Measurements from ENCODE around the gene SAYSD1.
A peak's percentile ranks its signal among the peaks of the same experiment; 100 is the strongest.
"Not testable (repeated sequence)": the region's sequence is repeated elsewhere in the genome, so short reads cannot be mapped to it uniquely, and the experiment has no call there.

The SAYSD1 gene, protein sequence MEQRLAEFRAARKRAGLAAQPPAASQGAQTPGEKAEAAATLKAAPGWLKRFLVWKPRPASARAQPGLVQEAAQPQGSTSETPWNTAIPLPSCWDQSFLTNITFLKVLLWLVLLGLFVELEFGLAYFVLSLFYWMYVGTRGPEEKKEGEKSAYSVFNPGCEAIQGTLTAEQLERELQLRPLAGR

GRCh38 chr6:39114704-39115599 lies at the start of gene SAYSD1:
Gene SAYSD1 (minus strand): TSS chr6:39115186. CDS start chr6:39115089, 97 bp downstream.
- DNase-seq (ENCODE audit: low spot score), result peak; percentile 93

DNA sequence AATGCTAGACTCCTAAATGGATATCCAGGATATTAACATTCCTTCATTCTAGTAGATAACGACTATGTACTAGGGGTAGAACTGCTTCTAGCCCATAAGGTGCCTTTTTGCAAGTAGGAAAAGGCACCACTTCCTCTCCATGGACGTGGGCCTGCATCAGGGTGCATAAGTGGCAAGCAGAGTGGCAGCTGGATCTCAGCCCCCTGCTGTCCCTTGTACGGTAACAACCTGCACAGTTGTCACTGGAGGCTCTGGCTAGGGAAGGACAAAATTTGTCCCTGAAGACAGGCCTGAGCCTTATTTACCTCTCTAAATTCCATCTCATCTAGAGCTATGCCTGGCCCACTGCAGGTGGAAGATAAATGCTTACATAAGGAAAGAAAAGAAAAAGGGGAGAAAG lies 42.5 kb upstream of the SAYSD1 start:
- no peak for DNase-seq (ENCODE audit: low spot score)

DNA sequence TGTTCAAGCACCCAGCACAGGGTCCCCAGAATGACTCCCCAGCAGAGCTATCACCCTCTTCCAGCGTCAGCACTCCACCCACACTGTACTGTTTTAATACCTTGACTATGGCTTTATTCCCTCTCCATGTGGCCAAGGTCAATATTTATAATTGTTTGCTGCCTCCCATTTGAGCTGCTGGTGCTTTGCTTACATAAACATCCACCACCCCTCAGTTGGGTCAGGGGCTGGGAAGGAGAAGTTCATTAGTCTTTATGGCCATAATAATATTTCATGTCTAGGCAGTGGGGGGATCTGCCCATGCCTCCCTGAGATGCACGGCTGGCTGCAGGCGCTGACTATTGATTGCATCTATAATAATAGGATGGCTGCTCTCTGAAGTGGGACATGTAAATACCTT lies 41.8 kb upstream of the SAYSD1 start:
- DNase-seq (ENCODE audit: low spot score), result no peak

DNA sequence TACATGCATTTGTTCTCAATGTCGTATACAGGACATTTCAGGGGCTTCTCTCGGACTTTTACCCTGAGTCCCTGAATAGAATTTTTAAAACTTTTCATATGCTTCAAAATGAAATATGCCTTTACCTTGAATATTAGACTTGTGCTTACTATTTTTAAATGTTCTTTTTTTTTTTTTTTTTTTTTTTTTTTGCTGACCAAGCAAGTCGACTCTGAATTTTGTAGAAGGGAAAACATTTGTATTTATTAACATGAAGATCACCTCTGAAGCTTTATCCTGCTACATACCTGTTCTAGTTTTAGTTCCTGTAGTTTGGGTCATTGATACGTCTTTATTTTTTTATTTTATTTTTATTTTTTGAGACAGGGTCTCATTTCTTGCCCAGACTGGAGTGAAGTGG lies 39.7 kb upstream of the SAYSD1 start:
- DNase-seq (ENCODE audit: low spot score), result no peak

DNA sequence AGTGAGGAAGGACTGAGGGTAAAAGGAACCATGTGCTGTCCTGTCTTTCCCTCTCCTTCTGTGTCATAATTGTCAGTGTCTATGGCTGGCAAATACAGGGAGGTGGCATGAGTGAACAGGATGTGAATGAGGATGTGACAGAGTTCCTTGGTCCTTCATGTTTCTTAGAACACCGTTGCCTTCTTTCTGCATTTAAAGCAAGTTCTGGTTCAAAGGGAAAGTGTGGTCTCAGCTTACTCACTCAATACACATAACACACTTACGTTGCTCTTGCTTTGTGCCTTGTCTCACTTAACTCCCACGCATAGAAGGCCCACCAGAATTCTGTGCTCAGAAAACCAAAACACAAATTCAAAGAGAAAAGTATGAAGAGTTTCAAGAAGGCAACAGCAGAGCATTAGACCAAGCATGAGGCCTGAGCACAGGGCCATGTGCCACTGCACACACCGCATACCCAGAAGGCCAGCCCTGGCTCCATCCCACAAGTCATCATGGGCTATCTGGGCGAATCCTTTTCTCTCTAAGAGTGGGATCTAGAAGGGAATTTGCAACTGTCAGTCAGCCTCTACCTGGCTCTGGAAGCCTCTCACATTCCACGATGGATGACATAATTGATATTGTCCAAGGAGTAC lies 38.9 kb upstream of the SAYSD1 start:
- no peak for DNase-seq (ENCODE audit: low spot score)

- DNase-seq (ENCODE audit: low spot score), result no peak
Measured at GRCh38 chr6:39152262-39152661, 37.3 kb upstream of the SAYSD1 start.

- DNase-seq (ENCODE audit: low spot score), result no peak
Measured at GRCh38 chr6:39151211-39151610, 36.2 kb upstream of the SAYSD1 start.

DNA sequence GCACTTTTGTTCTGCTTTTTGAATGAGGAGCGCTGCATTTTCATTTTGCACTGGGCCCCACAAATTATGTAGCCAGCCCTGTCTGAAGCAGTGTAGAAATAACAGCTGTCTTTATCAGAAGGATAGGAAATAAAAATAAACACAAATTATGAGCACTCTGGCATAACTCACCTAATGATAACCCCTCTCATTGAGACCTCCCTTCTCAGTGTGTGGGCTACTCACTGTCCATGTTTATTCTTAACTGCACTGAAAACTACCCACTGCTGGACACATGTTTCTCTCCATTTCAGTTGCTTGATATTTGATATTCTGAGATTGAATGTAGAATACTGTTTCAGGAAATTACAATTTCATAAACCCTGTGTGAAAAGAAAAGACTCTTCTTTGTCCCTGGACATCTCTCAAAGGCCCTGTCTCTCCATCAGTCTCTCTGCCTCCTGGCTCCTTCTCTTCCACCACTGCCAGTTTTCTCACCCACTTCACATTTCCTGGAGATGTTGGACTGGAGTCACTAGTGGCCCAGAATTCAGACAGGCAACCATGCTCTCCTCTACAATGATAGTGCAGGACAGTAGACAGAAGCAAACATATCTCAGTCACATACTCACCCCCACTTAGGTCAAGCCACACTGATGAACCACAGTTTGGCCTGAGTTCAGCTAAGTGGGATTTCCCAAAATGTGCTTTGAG lies 29.6 kb upstream of the SAYSD1 start:
- no peak for DNase-seq (ENCODE audit: low spot score)

DNA sequence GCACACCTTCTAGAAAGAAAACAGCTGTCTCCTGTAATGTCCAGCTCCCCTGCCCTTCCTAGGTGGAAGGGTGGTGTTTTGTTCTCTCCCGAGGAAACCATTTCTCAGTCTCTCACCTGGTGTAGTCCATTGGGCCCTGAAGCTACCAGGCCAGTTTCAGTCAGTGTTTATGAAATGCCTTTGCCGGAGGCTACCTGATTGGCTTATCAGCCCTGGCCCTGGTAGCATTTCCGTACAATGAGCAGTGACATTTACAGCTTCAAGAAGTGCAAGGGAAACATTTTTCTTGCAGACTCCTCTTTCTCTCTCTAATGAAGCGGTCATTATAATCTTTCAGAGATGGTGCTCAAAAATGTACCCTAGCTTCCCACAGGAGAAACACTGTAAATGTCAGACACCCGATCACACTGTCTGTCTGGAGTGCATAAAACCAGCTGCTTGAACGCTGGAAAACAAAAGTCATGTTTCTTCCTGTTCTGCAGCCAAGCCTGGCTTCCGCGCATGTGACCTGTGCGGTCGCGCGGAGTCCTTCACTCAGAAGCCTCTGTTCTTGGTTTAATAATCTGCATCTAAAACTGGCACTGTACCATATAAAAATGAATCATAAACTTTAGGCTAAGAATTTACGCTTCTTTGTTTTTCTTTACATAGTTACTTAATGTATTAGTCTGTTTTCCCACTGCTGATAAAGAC lies 28.4 kb upstream of the SAYSD1 start:
- no peak for DNase-seq (ENCODE audit: low spot score)

GRCh38 chr6:39140556-39141167 lies 25.7 kb upstream of the SAYSD1 start:
- DNase-seq (ENCODE audit: low spot score), result no peak

GRCh38 chr6:39137245-39137644 lies 22.3 kb upstream of the SAYSD1 start:
- DNase-seq (ENCODE audit: low spot score), result peak; percentile 22

GRCh38 chr6:39136207-39136606 lies 21.2 kb upstream of the SAYSD1 start:
- DNase-seq (ENCODE audit: low spot score), result not testable (repeated sequence)

DNA sequence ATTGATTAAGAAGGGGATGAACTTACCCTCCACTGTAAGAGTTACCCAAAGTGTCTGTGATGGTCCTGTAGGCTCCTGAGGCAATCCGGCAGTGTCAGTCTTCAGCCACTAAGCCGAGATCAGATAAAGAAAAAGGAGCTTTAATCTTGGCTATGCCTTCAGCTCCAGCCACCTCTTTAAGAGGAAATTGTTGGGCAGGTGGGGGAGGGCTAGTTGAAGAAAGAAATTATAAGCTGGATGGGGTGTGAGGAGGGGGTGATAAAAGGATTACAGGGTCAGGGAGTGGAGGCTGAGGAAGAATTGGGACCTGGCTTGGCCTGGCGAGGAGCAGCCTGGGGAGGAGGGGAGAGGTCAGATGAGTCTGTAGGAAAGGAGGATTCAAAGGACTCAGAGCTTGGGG lies 19.8 kb upstream of the SAYSD1 start:
- not testable (repeated sequence) for DNase-seq (ENCODE audit: low spot score)

GRCh38 chr6:39130691-39131090 lies 15.7 kb upstream of the SAYSD1 start:
- no peak for DNase-seq (ENCODE audit: low spot score)

DNA sequence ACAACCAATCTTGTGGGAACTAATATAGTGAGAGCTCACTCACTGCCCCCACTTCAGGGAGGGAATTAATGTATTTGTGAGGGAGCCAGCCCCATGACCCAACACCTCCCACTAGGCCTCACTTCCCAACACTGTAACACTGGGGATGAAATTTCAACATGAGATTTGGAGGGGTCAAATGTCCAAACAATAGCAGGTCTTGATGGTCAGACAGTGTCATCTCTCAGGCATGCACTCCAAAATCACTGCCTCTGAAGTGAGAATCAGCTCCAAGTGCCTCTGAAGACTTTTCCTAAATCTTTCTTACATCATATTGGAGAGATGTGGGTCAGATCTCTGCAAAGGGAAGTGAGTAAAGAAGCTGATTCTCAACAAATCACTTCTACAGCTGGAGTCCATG lies 13.8 kb upstream of the SAYSD1 start:
- no peak for DNase-seq (ENCODE audit: low spot score)

- no peak for DNase-seq (ENCODE audit: low spot score)
Measured at GRCh38 chr6:39128106-39128505, 13.1 kb upstream of the SAYSD1 start.

- no peak for DNase-seq (ENCODE audit: low spot score)
Measured at GRCh38 chr6:39124114-39124513, 9.1 kb upstream of the SAYSD1 start.

DNA sequence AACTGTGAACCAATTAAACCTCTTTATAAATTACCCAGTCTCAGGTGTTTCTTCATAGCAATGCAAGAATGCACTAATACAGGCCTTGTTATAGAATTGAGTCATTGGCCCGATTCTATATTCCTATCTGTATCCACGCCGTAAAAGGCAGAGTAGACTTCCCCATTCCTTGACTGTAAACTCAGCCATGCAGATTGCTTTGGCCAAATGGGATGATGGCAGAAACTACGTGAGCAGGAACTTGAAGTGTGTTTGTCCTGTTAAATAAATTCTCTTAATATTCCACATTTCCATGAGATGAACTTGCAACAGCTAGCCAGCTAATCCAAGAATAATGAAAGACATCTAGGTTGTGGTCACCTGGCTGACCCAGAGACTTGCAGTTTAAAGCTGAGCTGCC lies 3.9 kb upstream of the SAYSD1 start:
- DNase-seq (ENCODE audit: low spot score), result no peak

GRCh38 chr6:39114388-39114703 lies 640 bp downstream of the SAYSD1 start:
- no peak for DNase-seq (ENCODE audit: low spot score)

GRCh38 chr6:39113788-39114187 lies 1.2 kb downstream of the SAYSD1 start:
- no peak for DNase-seq (ENCODE audit: low spot score)

DNA sequence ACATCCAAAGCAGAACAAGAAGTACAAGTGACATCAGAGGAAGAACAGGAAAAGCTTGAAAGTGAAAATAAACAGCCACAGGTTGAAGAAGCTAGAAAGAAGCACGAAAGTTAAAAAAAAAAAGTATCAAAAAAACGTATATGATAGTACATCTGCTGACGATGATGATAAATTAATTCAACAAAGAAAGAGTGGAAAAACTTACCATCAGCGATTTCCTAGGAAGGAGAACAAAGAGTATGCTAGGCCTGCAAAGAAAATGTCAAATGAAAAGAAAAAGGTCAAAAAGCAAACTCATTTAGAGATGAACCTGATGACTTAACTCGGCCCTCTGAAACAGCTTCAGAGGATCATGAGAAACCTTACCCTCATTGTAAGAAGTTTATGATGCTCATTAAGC lies 3.7 kb downstream of the SAYSD1 start:
- DNase-seq (ENCODE audit: low spot score), result no peak

Data from CD4-positive, alpha-beta T cell treated with Interleukin-2 at 100 ng/mL for 4 hours (primary cell).